HCT116 (cell line): ENCODE results near the gene UGT2B17. TPM values are rescaled to one million over a fixed set of nuclear protein-coding genes. Genes with fewer than 3 reads are reported as not detected.
"Not testable (repeated sequence)": the region's sequence is repeated elsewhere in the genome, so short reads cannot be mapped to it uniquely, and the experiment has no call there.

Experiments used
- ATAC-seq: fragments of 200-7000 bp; cut with Tn5 transposase; 2 replicates; pipeline ENCODE4 v1.9.1; 2020; ENCODE audit warnings: mild to moderate bottlenecking, moderate library complexity
- BruUV-seq: library from RNA; stranded (reverse); fragments of 400-500 nt; replicated peaks from 2 replicates; lab custom pipeline; 2021; lab: Mats Ljungman, UMichigan
- CTCF ChIA-PET: fragments of 300-600 bp; sonication (Branson Sonifier 250); formaldehyde crosslinking; loops from one replicate; lab custom pipeline; 2021; ENCODE audit warnings: antibody characterized with exemption; lab: Charles Lee
- POLR2A ChIA-PET: fragments of 300-600, 350-600 bp; sonication (Branson Sonifier 250); formaldehyde crosslinking; loops from one replicate; lab custom pipeline; 2021; ENCODE audit warnings: antibody characterized with exemption; lab: Charles Lee
- RAD21 ChIA-PET, 2 experiments: fragments of 300-600 bp; sonication (Branson Sonifier 250); formaldehyde crosslinking; loops; one replicate each; lab custom pipeline; 2023; ENCODE audit warnings: low total read pairs in 2 of 2; ENCODE audit not compliant: uncharacterized antibody in 2 of 2, unreplicated experiment in 2 of 2, low non-redundant PET in 1 of 2; lab: Charles Lee
- DNase-seq: peaks from one replicate; pipeline ENCODE4 v3.0.0-alpha.2; 2010; ENCODE audit warnings: low read depth, low spot score
- H2AFZ ChIP-seq: fragments of 200-600 bp; shearing (Covaris generic), sonication (generic); 2 replicates; pipeline ENCODE4 v1.6.1; 2017; ENCODE audit warnings: low read depth, mixed run types, mixed read lengths, antibody characterized with exemption, low read length; ENCODE audit not compliant: poor library complexity, severe bottlenecking
- H3K27ac ChIP-seq: 2 replicates; pipeline ENCODE4 v1.5.1; 2012; ENCODE audit warnings: low read depth, low read length
- H3K27me3 ChIP-seq: fragments of 200-600 bp; sonication (generic); 2 replicates; pipeline ENCODE4 v1.6.1; 2016; ENCODE audit warnings: mixed run types, low read length, mixed read lengths; ENCODE audit not compliant: insufficient read depth
- H3K36me3 ChIP-seq, 2 experiments: fragments of 200-500 bp in 1 of 2; fragments of 200-600 bp in 1 of 2; sonication (Bioruptor generic) in 1 of 2; sonication (generic) in 1 of 2; 2 replicates each; pipeline versions ENCODE4 v1.5.1 to v1.6.1; 2014 to 2016; ENCODE audit warnings: low read length in 2 of 2, inconsistent platforms in 1 of 2, mixed read lengths in 1 of 2, mixed run types in 1 of 2; ENCODE audit not compliant: insufficient read depth in 2 of 2, control insufficient read depth in 1 of 2
- H3K4me1 ChIP-seq, 2 experiments: fragments of 200-600 bp in 1 of 2; sonication (generic) in 1 of 2; 2 replicates each; pipeline versions ENCODE4 v1.5.1 to v1.6.1; 2012 to 2017; ENCODE audit warnings: low read length in 2 of 2, inconsistent platforms in 1 of 2, mild to moderate bottlenecking in 1 of 2, mixed read lengths in 1 of 2, mixed run types in 1 of 2, moderate library complexity in 1 of 2; ENCODE audit not compliant: insufficient read depth in 2 of 2, control insufficient read depth in 1 of 2
- H3K4me2 ChIP-seq: fragments of 200-600 bp; sonication (generic); 2 replicates; pipeline ENCODE4 v1.6.1; 2017; ENCODE audit warnings: mixed run types, low read length, mixed read lengths
- H3K4me3 ChIP-seq, 2 experiments: fragments of 200-600 bp in 1 of 2; sonication (generic) in 1 of 2; replicated peaks in 1 of 2; 2 replicates each; pipeline ENCODE4 v1.5.1; 2011 to 2016; ENCODE audit warnings: low read length in 2 of 2, control low read depth in 1 of 2, low read depth in 1 of 2, mild to moderate bottlenecking in 1 of 2, mixed read lengths in 1 of 2, mixed run types in 1 of 2
- H3K79me2 ChIP-seq: fragments of 200-600 bp; sonication (generic); 2 replicates; pipeline ENCODE4 v1.6.1; 2017; ENCODE audit warnings: mild to moderate bottlenecking, mixed run types, low read length, moderate library complexity, mixed read lengths; ENCODE audit not compliant: insufficient read depth
- H3K9ac ChIP-seq: fragments of 200-600 bp; sonication (generic); 2 replicates; pipeline ENCODE4 v1.6.1; 2016; ENCODE audit warnings: low read length, mixed read lengths
- H3K9me2 ChIP-seq: fragments of 200-600 bp; sonication (generic), shearing (Covaris generic); 2 replicates; pipeline ENCODE4 v1.6.1; 2017; ENCODE audit warnings: mixed run types, mild to moderate bottlenecking, moderate library complexity; ENCODE audit not compliant: insufficient read depth
- H3K9me3 ChIP-seq, 2 experiments: fragments of 200-500 bp in 1 of 2; fragments of 200-600 bp in 1 of 2; sonication (Bioruptor generic) in 1 of 2; sonication (generic) in 1 of 2; 2 replicates each; pipeline ENCODE4 v1.6.1; 2014 to 2017; ENCODE audit warnings: low read length in 2 of 2, mixed read lengths in 2 of 2, inconsistent platforms in 1 of 2, low read depth in 1 of 2, mild to moderate bottlenecking in 1 of 2, mixed run types in 1 of 2, moderate library complexity in 1 of 2; ENCODE audit not compliant: control insufficient read depth in 1 of 2, insufficient read depth in 1 of 2
- H4K20me1 ChIP-seq: fragments of 200-600 bp; sonication (generic), shearing (Covaris generic); 2 replicates; pipeline ENCODE4 v1.6.1; 2017; ENCODE audit warnings: mixed run types, mild to moderate bottlenecking, moderate library complexity; ENCODE audit not compliant: insufficient read depth
- CBX3 ChIP-seq: IDR thresholded peaks from 2 replicates; pipeline ENCODE4 v1.6.1; 2012; ENCODE audit warnings: low read depth
- intact Hi-C: fragments of 100-400 bp; cut with micrococcal nuclease; formaldehyde crosslinking; loops from 2 replicates; pipeline ENCODE4 v1.10.0; 2022
- total RNA-seq: library from RNA; stranded (reverse); gene quantifications from one replicate; pipeline ENCODE4 v1.2.1, GENCODE V29; 2021; ENCODE audit not compliant: unreplicated experiment

UGT2B17 gene
- total RNA-seq, 1 experiment from 2014 or later, result not detected

- H3K36me3 ChIP-seq, result no peaks in the 10 kb centered on the region
- BruUV-seq, result no TSS peak
- intact Hi-C loops, result no loop called here
- no peaks in the 10 kb centered on the region for H3K9me2 ChIP-seq
- no peaks in the 10 kb centered on the region for H3K9me3 ChIP-seq
- H3K27ac ChIP-seq, result no peak overlapping the region
- ATAC-seq (no peak), DNase-seq (no peak)
- H3K4me3 ChIP-seq, result no peak overlapping the region
- TF ChIP-seq CBX3, result no peak
- ChIA-PET POLR2A (no interaction called here), RAD21 (no interaction called here), CTCF (no interaction called here)
- H3K9ac ChIP-seq, result no peak overlapping the region
- H3K27me3 ChIP-seq, result no peaks in the 10 kb centered on the region
- H2AFZ ChIP-seq, result no peak overlapping the region
- no peaks in the 10 kb centered on the region for H3K4me1 ChIP-seq
- H4K20me1 ChIP-seq, result no peaks in the 10 kb centered on the region
- H3K4me2 ChIP-seq, result no peak overlapping the region
- H3K79me2 ChIP-seq, result no peaks in the 10 kb centered on the region
Observed at GRCh38 chr4:68518889-68519288, 57.2 kb downstream of the UGT2B17 start.

- H3K4me1 ChIP-seq, CTCF ChIA-PET, H3K9me2 ChIP-seq, H3K27ac ChIP-seq, RAD21 ChIA-PET, H3K36me3 ChIP-seq, DNase-seq, H3K4me2 ChIP-seq, H3K27me3 ChIP-seq, intact Hi-C loops, ATAC-seq, H4K20me1 ChIP-seq, H3K79me2 ChIP-seq, H3K4me3 ChIP-seq, BruUV-seq, H2AFZ ChIP-seq, H3K9ac ChIP-seq, H3K9me3 ChIP-seq, POLR2A ChIA-PET: not testable (repeated sequence)
Observed at GRCh38 chr4:68505452-68505851, 70.7 kb downstream of the UGT2B17 start.

- H3K4me3 ChIP-seq, H3K27ac ChIP-seq, H2AFZ ChIP-seq, H3K79me2 ChIP-seq, H4K20me1 ChIP-seq, H3K9me3 ChIP-seq, CTCF ChIA-PET, intact Hi-C loops, H3K4me1 ChIP-seq, DNase-seq, POLR2A ChIA-PET, H3K36me3 ChIP-seq, BruUV-seq, RAD21 ChIA-PET, H3K4me2 ChIP-seq, H3K27me3 ChIP-seq, H3K9ac ChIP-seq, H3K9me2 ChIP-seq: not testable (repeated sequence)
- ATAC-seq, result peak; percentile 54; the same call in 1 of the 2 replicates
Observed at GRCh38 chr4:68504836-68505235, 71.3 kb downstream of the UGT2B17 start.

- ATAC-seq, H3K79me2 ChIP-seq, H3K4me3 ChIP-seq, H3K4me1 ChIP-seq, BruUV-seq, H3K4me2 ChIP-seq, H3K27ac ChIP-seq, H4K20me1 ChIP-seq, H3K36me3 ChIP-seq, H3K9me3 ChIP-seq, H3K9ac ChIP-seq, H3K9me2 ChIP-seq, H3K27me3 ChIP-seq, H2AFZ ChIP-seq, CTCF ChIA-PET, POLR2A ChIA-PET, DNase-seq, intact Hi-C loops: not testable (repeated sequence)
- RAD21 ChIA-PET, result interaction anchor here in 1 of 2 experiments (0.7 kb wide), 1 partner anchor 667 kb away, joined by 3 read pairs; no protein-coding TSS in a partner anchor
Observed at GRCh38 chr4:68503462-68503861, 72.7 kb downstream of the UGT2B17 start.
